ENCODE data around the gene B3GNT5.

Gene B3GNT5
- long read RNA-seq, full-length matches to known transcripts = 51 of 60 reads
- long read RNA-seq, partial matches to known transcripts = 3 of 60 reads
- long read RNA-seq, other reads (novel, unspliced or antisense) = 6 of 60 reads

DNA sequence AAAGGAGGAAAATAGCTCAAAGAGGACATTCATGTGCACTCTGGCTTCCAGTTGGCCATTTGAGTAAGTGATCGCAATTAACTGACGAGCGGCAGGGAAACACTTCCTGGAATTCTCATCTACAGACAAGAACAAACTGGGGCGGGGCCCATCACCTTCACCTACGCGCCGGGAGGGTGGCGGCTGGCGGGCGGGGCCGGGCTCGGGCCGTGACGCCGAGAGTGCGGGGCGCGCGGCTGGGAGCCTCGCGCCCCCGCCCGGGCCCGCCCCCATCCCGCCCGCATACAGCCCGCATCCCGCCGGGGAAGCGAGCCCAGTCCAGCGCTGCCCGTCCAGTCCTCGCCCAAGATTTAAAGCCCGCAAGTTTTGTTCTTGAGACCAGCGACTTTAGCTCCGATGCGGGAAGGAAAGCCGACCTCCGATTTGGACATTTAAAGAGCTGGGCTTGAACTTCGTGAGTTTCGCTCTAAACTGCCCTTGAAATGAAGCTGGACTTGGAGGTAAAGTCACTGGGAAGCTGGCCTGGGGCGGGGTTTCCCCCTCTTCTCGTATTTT is at the start of gene B3GNT5:
TSS of gene B3GNT5 (plus strand) at position 281 of the 555 bp plus-strand sequence. CDS start 16,546 bp downstream, outside the sequence.
- DNase-seq (ENCODE audit: low read depth in 1 of 2, low spot score in 1 of 2) = peak in 1 of 2 experiments; percentile 32
- H3K27me3 ChIP-seq (ENCODE audit: insufficient read depth, poor library complexity, severe bottlenecking) = no peaks in the 10 kb centered on the region
- TF ChIP-seq GABPA (IDR thresholded peaks at IDR 0.05; ENCODE audit: low read depth) (no peak), POLR2AphosphoS5 (IDR thresholded peaks at IDR 0.05; ENCODE audit: low read depth) (no peak), REST (IDR thresholded peaks at IDR 0.05; ENCODE audit: insufficient replicate concordance, low read depth) (no peak), CTCF (IDR thresholded peaks at IDR 0.05; ENCODE audit: insufficient read depth, low read length) (no peak), SPI1 (IDR thresholded peaks at IDR 0.05; ENCODE audit: borderline replicate concordance, low read depth) (no peak)
- peak within 1 kb of the TSS; percentile 72 for H3K4me3 ChIP-seq (replicated peaks; ENCODE audit: insufficient read depth, low read length)
- H3K27ac ChIP-seq (replicated peaks) = peak within 1 kb of the TSS; percentile 92

DNA sequence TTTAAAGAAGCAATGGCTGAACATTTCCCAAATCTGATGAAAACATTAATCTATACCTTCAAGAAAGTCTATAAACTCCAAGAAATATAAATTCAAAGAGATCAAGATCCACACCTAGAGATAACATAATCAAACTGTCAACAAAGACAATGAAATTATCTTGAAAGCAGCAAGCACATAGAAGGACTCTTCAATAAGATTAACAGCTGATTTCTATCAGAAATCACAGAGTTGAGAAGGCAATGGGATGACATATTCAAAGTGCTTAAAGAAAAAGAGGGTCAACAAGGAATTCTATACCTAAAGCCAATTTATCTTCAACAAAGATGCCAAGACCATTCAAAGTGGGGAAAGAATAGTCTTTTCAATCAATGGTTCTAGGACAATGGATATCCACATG is 49.4 kb upstream of the B3GNT5 start:
- H3K27ac ChIP-seq (replicated peaks) = no peak overlapping the region
- TF ChIP-seq POLR2AphosphoS5 (IDR thresholded peaks at IDR 0.05; ENCODE audit: low read depth) (no peak), CTCF (IDR thresholded peaks at IDR 0.05; ENCODE audit: insufficient read depth, low read length) (no peak), REST (IDR thresholded peaks at IDR 0.05; ENCODE audit: insufficient replicate concordance, low read depth) (no peak), GABPA (IDR thresholded peaks at IDR 0.05; ENCODE audit: low read depth) (no peak), SPI1 (IDR thresholded peaks at IDR 0.05; ENCODE audit: borderline replicate concordance, low read depth) (no peak)
- no peak overlapping the region for H3K4me3 ChIP-seq (replicated peaks; ENCODE audit: insufficient read depth, low read length)
- no peak for DNase-seq (ENCODE audit: low read depth in 1 of 2, low spot score in 1 of 2)
- no peaks in the 10 kb centered on the region for H3K27me3 ChIP-seq (ENCODE audit: insufficient read depth, poor library complexity, severe bottlenecking)

DNA sequence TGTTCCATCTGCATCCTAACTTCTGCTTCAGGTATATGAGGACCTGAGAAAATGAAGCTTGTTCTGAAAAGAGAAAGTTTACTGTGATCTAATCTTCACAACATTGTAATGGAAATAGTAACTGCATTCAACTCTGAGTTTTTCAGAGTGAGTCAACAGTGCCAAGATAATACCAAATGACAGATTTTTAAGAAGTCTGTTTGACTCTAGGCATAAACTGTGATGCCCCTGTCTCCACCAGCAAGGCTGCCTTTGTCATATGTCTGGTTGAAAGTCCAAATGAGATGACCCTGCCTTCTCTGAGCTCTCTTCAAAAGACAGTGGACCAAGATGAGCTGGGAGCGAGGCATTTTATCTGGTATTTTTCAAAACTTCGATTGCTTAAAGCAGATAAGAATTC is 44.8 kb upstream of the B3GNT5 start:
- H3K27me3 ChIP-seq (ENCODE audit: insufficient read depth, poor library complexity, severe bottlenecking) = no peaks in the 10 kb centered on the region
- no peak overlapping the region for H3K27ac ChIP-seq (replicated peaks)
- TF ChIP-seq GABPA (IDR thresholded peaks at IDR 0.05; ENCODE audit: low read depth) (no peak), SPI1 (IDR thresholded peaks at IDR 0.05; ENCODE audit: borderline replicate concordance, low read depth) (no peak), POLR2AphosphoS5 (IDR thresholded peaks at IDR 0.05; ENCODE audit: low read depth) (no peak), REST (IDR thresholded peaks at IDR 0.05; ENCODE audit: insufficient replicate concordance, low read depth) (no peak), CTCF (IDR thresholded peaks at IDR 0.05; ENCODE audit: insufficient read depth, low read length) (no peak)
- no peak for DNase-seq (ENCODE audit: low read depth in 1 of 2, low spot score in 1 of 2)
- H3K4me3 ChIP-seq (replicated peaks; ENCODE audit: insufficient read depth, low read length) = no peak overlapping the region

All from HL-60 (cell line).